HG02571 (cell line): ENCODE results near the gene DUSP16.
A peak's percentile ranks its signal among the peaks of the same experiment; 100 is the strongest.
"Not testable (repeated sequence)": the region's sequence is repeated elsewhere in the genome, so short reads cannot be mapped to it uniquely, and the experiment has no call there.

Experiments used
- ATAC-seq: cut with Tn5 transposase; IDR thresholded peaks from one replicate; pipeline ENCODE4 v1.9.1; 2021; ENCODE audit warnings: mild to moderate bottlenecking, moderate library complexity; ENCODE audit not compliant: unreplicated experiment

The DUSP16 gene

GRCh38 chr12:12583510-12584178 is 21.0 kb upstream of the DUSP16 start:
- ATAC-seq: no peak

DNA sequence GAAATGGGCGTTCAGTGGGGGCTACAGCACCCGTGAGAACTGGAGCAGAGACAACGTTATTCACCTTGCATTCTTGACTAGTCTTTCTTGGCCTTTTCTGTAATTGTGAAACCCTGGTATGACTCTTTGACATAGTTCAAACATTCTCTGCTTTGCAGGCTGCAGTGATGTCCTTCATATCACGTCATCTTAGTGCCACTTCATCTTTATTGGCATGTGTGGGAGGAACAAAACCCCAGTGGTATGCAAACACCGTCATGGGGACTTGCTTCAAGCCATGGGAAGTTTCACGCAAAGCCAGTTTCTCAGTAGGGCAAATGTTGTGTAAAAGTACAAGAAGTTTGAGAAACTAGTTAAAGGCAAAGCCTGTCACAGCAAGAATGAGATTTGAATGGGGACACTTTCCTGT is 20.2 kb upstream of the DUSP16 start:
- ATAC-seq: peak; percentile 93

- ATAC-seq: peak; percentile 21
Measured at GRCh38 chr12:12582193-12582881, 19.7 kb upstream of the DUSP16 start.

- not testable (repeated sequence) for ATAC-seq
Measured at GRCh38 chr12:12580716-12581115, 18.1 kb upstream of the DUSP16 start.

DNA sequence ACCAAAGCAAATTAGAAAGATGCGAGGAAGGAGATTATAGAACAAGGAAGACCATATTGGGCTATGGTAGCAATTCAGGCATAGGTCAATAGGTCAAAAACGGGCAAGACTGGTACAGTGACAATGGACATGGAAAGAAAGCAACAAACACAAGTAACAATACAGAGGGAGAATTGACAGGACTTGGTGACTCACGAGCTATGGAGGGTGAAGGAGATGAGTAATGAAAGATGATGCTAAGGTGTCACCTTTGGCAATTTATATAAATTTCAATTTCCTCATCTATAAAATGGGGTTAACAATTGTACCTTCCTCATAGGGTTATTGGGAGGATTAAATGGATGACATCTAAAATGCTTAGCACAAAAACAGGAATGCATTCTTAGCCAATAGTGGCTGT is 15.1 kb upstream of the DUSP16 start:
- ATAC-seq: no peak

GRCh38 chr12:12572659-12573058 is 10.0 kb upstream of the DUSP16 start:
- ATAC-seq: no peak

GRCh38 chr12:12565971-12566370 is 3.3 kb upstream of the DUSP16 start:
- not testable (repeated sequence) for ATAC-seq

DNA sequence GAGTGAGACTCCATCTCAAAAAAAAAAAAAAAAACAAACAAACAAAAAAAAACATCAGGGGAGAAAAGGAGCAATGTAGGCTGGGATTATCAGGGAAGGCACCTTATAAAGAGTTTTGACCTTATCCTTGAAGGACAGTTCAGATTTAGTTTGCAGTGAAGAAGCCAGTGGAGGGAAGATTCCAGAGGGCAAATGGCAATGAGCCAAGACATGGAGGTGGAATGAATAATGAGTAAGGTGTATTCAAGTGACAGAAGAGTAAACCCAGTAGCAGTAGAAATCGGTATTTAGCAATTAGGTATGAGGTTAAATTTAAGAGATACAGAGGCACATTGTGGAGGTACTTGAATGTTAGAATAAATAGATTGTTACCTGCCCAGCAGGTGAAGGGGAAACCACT is 2.2 kb upstream of the DUSP16 start:
- no peak for ATAC-seq

- ATAC-seq: no peak
Measured at GRCh38 chr12:12563290-12563928, 746 bp upstream of the DUSP16 start.

- ATAC-seq: no peak
Measured at GRCh38 chr12:12562016-12562483, 613 bp downstream of the DUSP16 start.

DNA sequence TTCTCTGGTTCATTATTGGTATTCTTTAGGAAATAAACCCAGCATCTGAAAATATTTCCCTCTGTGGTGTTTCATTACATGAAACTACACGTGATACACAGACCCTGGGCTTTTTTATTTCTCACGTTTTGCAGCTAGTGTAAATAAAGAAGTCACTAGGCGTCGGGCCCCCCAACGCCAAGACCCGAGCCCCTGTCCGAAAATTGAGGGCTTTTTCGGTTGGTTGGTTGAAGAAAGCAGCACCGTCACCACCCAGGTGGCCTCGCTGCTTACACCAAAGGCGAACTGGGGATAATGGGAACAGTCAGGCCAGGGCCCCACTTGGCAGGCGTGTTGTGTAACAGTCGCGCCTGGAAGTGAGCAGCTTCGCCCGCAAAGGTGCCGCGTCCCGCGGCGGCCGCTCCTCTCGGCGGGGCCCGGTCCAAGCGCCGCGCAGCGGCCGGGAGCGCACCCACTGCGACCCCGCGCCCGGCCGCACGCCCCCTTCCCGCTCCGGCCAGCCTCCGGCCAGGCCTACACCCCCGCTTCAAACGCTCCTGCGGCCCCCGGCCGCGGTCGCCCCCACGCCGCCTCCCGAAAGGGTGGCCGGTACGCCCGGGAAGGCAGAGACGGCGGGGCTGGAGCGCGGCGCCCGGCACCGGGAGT is 1.2 kb downstream of the DUSP16 start:
- no peak for ATAC-seq

- no peak for ATAC-seq
Measured at GRCh38 chr12:12560587-12561370, 1.9 kb downstream of the DUSP16 start.

DNA sequence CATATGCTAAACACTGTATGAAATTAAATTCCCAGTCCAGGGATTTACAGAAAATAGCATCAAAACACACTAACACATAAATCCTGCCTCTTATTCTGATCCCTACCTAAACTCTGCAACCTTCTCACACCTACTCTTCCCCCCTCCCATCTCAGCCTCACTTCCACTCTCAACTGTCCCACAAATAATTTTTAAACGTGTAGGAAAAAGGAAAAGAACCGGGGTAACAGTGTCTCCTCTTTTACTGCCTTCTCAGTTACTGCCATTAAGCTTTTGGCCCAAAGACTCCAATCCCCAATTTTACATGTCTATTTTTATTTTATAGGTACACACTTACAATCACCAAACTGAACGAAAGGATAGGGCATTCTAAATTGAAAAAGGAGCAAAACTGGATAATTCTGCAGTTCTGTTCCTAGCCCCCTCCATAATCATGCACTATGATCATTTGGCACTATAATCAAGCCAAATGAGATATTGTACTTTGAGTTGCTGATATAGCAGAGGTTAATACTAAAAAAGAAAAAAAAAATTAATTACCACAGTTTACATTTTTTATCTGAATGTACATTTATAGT is 2.9 kb downstream of the DUSP16 start:
- no peak for ATAC-seq

GRCh38 chr12:12558291-12558690 is 4.4 kb downstream of the DUSP16 start:
- ATAC-seq: no peak

DNA sequence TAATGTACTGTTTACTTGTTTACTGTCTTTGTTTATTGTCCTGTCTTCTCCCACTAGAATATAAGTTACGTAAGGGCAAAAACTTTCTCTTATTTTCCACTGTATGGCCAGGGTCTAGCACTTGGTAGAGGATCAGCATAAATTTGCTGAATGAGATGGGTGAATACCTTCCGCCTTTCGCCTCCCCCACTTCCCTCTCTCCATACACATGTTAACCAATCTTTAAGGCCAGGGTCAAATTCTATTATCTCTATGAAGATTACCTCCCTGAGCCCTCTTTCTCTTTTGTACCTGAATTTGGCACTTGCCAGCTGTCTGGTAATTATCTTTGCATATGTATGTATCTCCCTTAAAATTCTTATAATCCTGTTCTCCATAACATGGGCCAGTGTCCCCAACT is 4.9 kb downstream of the DUSP16 start:
- no peak for ATAC-seq

- no peak for ATAC-seq
Measured at GRCh38 chr12:12555656-12556055, 7.0 kb downstream of the DUSP16 start.

- ATAC-seq: no peak
Measured at GRCh38 chr12:12553208-12553785, 9.4 kb downstream of the DUSP16 start.

DNA sequence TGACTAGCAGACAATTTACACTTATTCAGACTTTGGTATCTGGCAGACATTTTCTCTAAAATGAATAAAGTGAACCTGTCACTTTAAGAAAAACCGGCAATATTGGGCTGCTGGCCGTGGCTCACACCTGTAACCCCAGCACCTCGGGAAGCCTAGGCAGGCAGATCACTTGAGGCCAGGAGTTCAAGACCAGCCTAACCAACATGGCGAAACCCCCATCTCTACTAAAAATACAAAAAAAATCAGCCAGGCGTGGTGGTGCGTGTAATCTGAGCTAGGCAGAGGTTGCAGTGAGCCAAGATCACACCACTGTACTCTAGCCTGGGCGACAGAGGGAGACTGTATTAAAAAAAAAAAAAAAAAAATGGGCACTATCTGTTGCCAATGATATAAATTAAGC is 11.5 kb downstream of the DUSP16 start:
- ATAC-seq: no peak

DNA sequence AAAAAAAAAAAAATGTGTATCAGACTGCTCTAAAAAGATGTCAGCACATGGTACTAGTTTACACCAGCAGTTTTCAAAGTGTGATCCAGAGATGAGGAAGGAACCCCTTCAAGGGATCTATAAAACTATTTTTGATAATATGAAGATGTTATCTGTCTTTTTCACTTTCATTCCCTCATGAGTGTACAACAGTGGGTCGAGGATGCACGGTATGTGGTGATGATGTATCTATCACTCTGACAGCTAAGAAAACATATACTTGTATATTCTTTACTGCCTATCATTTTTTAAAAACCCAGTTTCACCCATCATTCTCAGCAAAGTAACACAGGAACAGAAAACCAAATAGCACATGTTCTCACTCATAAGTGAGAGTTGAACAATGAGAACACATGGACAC is 12.4 kb downstream of the DUSP16 start:
- ATAC-seq: no peak

- ATAC-seq: no peak
Measured at GRCh38 chr12:12549426-12549825, 13.2 kb downstream of the DUSP16 start.
